HG03039 (cell line): ENCODE data around the gene DHODH.

Experiments
- ATAC-seq: cut with Tn5 transposase; IDR thresholded peaks from one replicate; pipeline ENCODE4 v1.9.1; 2021; ENCODE audit warnings: mild to moderate bottlenecking, moderate library complexity; ENCODE audit not compliant: unreplicated experiment

The DHODH gene

GRCh38 chr16:72013389-72013788 lies 4.8 kb downstream of the DHODH start:
- ATAC-seq, result no peak

- no peak for ATAC-seq
These were observed 5.5 kb downstream of the DHODH start for GRCh38 chr16:72013888-72014581.

DNA sequence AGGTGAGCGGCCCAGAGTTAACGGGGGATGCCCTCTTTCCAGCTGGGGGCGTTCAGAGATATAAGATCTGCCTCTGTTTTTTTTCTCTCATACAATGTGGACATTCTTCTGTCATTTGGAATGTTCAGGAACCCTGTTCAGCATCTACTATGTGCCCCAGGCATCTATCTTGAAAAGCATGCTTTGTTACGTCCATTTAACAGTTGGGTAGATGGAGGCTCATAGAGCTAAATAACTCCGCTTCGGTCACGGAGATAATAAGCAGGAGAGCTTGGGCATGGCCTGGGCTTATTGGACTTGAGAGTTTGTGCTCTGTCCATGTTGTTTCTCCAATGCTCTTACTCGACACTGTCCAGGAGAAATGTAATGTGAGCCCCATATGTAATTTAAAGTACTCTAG lies 6.1 kb downstream of the DHODH start:
- ATAC-seq, result no peak

- no peak for ATAC-seq
These were observed 6.6 kb downstream of the DHODH start for GRCh38 chr16:72015124-72015523.

DNA sequence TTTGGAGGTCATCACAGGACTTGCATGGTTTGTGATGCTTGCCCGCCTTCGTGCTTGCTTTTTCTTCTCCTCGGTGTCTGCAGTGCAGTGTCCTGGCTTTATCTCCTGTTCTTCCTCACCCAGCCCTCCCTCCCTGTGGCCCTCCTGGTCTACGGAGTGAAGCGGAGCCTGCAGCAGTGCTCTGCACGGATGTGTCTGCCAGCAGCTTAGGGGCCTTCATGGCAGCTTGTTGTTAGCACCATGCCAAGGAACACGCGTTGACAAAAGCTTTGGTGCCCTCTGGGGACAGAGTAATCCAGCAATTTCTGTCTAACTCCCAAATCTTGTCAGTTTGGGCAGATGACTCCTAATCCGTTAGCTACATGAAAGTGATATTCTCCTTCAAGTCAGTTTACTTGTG lies 9.9 kb downstream of the DHODH start:
- ATAC-seq, result no peak

DNA sequence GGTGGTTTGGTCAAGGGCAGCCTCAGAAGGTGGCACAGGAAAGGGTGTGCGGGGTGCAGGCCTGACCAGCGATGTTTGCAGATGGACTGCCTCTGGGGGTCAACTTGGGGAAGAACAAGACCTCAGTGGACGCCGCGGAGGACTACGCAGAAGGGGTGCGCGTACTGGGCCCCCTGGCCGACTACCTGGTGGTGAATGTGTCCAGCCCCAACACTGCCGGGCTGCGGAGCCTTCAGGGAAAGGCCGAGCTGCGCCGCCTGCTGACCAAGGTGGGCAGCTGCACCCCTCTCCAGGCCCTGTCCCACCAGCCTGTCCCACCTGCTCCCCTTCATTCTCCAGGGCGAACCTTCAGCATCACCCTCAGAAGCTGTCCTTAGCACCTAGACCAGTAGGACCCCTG lies 12.5 kb downstream of the DHODH start:
- no peak for ATAC-seq

- no peak for ATAC-seq
These were observed 13.6 kb downstream of the DHODH start for GRCh38 chr16:72022127-72022526.

DNA sequence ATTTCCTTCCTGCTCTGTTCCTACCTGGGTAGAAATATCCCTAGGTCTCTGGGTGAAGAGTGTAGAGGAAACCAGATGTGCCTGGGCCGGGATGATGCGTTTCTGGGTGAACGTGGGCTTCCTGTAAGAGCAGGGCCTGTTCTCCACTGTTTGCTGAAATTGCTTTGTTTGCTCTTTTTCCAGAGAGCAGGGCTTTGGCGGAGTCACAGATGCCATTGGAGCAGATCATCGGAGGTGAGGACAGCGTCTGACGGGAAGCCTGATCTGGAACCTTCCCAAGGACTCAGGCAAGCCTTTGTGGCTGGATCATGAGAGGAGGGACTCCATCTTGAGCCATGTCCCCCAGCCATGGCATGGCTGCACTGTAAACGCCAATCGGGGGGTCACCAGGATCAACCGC lies 15.4 kb downstream of the DHODH start:
- ATAC-seq, result no peak

GRCh38 chr16:72024862-72025382 lies 16.4 kb downstream of the DHODH start:
- no peak for ATAC-seq

DNA sequence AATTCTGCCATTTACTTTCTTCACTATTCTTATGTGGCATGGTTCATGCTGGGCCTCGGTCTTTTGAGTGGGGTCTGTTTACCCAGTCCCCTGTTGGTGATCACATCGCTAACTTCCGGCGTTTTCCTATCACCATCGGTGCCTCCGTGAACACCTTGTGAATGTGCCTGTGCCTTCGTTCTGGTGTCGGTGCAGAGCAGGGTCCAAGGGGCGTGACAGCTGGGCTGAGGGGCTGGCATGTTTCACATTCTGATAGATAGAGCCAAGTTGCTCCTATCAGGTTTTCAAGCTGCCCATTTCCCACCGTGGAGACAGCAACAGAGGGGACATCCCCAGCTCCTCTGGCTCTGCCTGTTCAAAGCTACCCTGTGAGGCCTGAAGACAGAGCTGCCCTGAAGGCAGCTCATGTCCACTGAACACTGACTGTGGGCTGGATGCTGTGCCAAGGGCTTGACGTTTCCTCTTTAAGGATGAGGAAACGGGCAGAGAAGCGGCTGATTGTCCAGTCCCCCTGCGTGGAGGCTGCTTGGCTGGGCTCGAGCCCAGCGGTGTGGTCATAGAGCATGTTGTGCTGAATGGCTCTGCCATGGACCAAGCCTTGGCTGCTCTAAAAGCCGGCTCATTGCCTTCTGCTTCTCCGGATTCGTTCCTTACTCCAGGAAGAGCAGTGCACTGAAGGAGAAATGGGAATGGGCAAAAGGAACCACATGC lies 17.0 kb downstream of the DHODH start:
- no peak for ATAC-seq

GRCh38 chr16:72027669-72028378 lies 19.3 kb downstream of the DHODH start:
- no peak for ATAC-seq

- no peak for ATAC-seq
These were observed 21.2 kb downstream of the DHODH start for GRCh38 chr16:72029567-72030271.

- no peak for ATAC-seq
These were observed 24.9 kb downstream of the DHODH start for GRCh38 chr16:72033437-72033836.

- no peak for ATAC-seq
These were observed 27.6 kb downstream of the DHODH start for GRCh38 chr16:72036098-72036497.

GRCh38 chr16:72042157-72042660 lies 33.7 kb downstream of the DHODH start:
- no peak for ATAC-seq

- no peak for ATAC-seq
These were observed 34.5 kb downstream of the DHODH start for GRCh38 chr16:72043058-72043457.

DNA sequence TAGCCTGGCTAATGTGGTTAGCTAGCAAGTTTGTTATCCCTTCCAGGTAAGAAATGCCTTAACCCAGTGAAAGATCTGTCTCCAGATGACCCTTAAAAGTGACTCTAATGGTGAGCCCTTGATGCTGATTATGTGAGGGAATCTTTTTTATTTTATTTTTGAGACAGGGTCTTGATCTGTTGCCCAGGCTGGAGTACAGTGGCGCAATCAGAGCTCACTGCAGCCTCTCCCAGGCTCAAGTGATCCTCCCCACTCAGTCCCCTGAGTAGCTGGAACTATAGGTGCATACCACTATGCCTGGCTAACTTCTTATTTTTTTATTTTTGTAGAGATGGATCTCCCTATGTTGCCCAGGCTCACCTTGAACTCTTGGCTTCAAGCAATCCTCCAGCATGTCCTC lies 35.0 kb downstream of the DHODH start:
- no peak for ATAC-seq

DNA sequence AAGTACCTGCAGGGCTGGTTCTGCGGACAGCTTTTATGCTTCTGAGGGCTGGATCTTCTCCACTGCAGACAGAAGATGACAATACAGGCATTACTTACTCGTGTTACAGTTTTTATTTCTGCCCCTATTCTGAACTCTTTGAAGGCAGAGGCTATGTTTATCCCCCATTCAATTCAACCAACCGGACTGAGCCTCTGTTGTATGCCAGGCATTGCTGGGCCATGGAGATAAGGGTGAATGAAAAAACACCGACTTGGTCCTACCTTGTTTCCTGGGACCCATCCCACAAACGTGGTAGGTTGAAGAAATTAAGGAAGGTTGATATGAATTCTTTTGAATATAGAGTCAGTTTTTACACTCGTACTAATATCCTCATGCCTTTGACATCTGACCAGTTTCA lies 35.8 kb downstream of the DHODH start:
- no peak for ATAC-seq

- no peak for ATAC-seq
These were observed 36.3 kb downstream of the DHODH start for GRCh38 chr16:72044825-72045359.

- ATAC-seq, result no peak
These were observed 40.6 kb downstream of the DHODH start for GRCh38 chr16:72049110-72049509.
